ENCODE data around the gene KCNN4.
A peak's percentile ranks its signal among the peaks of the same experiment; 100 is the strongest.

The KCNN4 gene

DNA sequence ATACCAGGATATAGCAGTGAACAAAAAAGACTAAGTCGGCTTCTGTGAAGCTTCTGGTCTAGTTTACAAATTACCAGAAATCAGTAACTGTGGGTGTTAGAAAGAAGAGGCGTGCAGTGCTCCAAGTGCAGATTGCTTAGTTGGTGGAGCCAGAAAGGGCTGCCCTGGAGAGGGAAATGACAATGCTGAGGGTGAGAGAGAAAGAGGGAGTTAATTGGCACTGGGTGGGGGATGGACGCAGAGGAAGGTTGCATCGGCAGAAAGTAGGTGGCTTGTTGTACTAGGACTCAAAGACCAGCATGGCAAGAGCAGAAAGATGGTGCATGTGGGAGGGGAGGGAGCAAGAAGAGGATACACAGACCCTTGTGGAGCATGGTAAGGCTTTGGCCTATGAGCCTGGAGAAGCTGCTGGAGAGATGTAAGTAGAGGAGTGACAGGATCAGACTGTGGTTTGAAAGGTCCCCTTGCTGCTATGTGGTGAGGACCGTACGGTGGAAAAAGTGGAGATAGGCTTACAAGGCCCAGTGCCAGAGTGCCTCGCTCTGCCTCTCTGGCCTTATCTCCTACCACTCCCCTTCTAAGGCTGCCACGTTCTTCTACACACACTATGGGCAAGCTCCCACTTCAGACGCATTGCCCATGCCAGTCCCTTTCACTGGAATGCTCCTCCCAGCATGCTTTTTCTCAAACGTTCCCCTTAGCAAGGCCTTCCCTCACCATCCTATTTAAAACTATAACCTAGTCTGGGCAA, 39.5 kb downstream of the KCNN4 start:
- DNase-seq, result no peak
- H2BK120ac ChIP-seq (ENCODE audit: low read depth, low read length), result no peak overlapping the region

DNA sequence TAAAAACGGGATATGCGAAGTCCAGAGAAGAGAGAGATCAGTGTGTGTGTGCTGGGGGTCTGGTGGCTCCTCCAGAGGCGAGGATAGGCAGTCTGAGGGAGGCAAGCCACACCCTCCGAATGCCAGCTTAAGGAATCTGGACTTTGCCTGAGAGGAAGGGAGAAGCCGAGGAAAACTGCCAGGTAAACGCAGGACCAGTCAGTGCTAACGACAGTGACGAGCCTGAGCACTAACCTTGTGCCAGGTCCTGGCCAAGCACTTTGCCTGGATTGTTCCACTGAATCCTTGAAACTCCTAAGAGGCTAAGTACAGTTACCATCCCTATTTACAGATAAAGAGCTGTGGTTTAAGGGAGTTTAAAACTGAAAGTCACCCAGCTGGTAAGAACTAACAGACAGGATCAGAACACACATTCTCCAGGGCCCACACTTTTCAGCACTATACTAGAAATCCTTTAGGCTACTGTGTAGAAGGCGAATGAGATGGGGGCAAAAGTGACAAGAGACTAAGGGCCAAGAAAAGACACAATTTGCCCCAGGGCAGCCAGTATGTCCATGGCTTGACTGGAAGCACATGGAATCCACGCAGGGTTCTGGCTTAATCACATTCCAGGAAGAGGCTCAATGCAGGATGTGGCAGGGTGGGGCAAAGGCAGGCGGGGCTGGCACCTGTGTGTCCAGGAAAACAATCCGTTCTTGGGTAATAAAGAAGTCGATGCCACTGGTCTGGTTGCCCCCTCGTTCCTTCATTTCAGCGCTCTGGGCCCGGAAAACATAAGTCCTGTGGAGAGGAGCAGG, 41.1 kb downstream of the KCNN4 start:
- Histone ChIP-seq H3K27ac (ENCODE audit: low read depth, low read length) (no peak overlapping the region), H3K4me2 (ENCODE audit: low read length) (no peak overlapping the region), H3K18ac (ENCODE audit: low read length) (no peak overlapping the region), H3K36me3 (ENCODE audit: control insufficient read depth, insufficient read depth, low read length) (peaks cover 6% of the 10 kb centered on the region), H3K9ac (ENCODE audit: low read length) (no peak overlapping the region), H2AK5ac (ENCODE audit: low read length) (no peak overlapping the region), H4K8ac (ENCODE audit: low read depth, low read length) (no peak overlapping the region), H2BK5ac (ENCODE audit: low read length) (no peak overlapping the region), H3K79me1 (ENCODE audit: low read length) (no peaks in the 10 kb centered on the region), H3K4ac (ENCODE audit: low read depth, low read length) (no peak overlapping the region), H3K23ac (ENCODE audit: low read length) (no peak overlapping the region), H4K5ac (ENCODE audit: low read length) (no peak overlapping the region), H3K4me3 (ENCODE audit: low read length) (no peak overlapping the region), H3K4me1 (ENCODE audit: control insufficient read depth, low read depth, low read length) (no peaks in the 10 kb centered on the region), H3K56ac (ENCODE audit: low read length) (no peak overlapping the region), H3K79me2 (ENCODE audit: control insufficient read depth, insufficient read depth, low read length) (no peaks in the 10 kb centered on the region), H2BK15ac (replicated peaks; ENCODE audit: low read depth) (no peak overlapping the region), H2BK120ac (ENCODE audit: low read depth, low read length) (no peak overlapping the region), H3K27me3 (ENCODE audit: insufficient read depth, low read length, poor library complexity) (no peaks in the 10 kb centered on the region)
- no CpG with 5 or more reads among the region's 16 CpGs for WGBS (ENCODE audit: extremely low coverage, insufficient coverage, low lambda C conversion rate)
- no peak for DNase-seq

More for the DNA sequence above, 39.5 kb downstream of the KCNN4 start:
- H4K8ac ChIP-seq (ENCODE audit: low read depth, low read length), result no peak overlapping the region
- H3K18ac ChIP-seq (ENCODE audit: low read length), result no peak overlapping the region
- no peak overlapping the region for H2AK5ac ChIP-seq (ENCODE audit: low read length)
- no peak overlapping the region for H3K4me3 ChIP-seq (ENCODE audit: low read length)
- H2BK5ac ChIP-seq (ENCODE audit: low read length), result no peak overlapping the region
- H3K36me3 ChIP-seq (ENCODE audit: control insufficient read depth, insufficient read depth, low read length), result peaks cover 6% of the 10 kb centered on the region
- H4K5ac ChIP-seq (ENCODE audit: low read length), result no peak overlapping the region
- no peak overlapping the region for H2BK15ac ChIP-seq (replicated peaks; ENCODE audit: low read depth)
- H3K9ac ChIP-seq (ENCODE audit: low read length), result no peak overlapping the region
- no peaks in the 10 kb centered on the region for H3K79me2 ChIP-seq (ENCODE audit: control insufficient read depth, insufficient read depth, low read length)
- no peak overlapping the region for H3K4ac ChIP-seq (ENCODE audit: low read depth, low read length)
- no peak overlapping the region for H3K56ac ChIP-seq (ENCODE audit: low read length)
- no peaks in the 10 kb centered on the region for H3K79me1 ChIP-seq (ENCODE audit: low read length)
- no peaks in the 10 kb centered on the region for H3K4me1 ChIP-seq (ENCODE audit: control insufficient read depth, low read depth, low read length)
- no peak overlapping the region for H3K23ac ChIP-seq (ENCODE audit: low read length)
- WGBS (ENCODE audit: extremely low coverage, insufficient coverage, low lambda C conversion rate), result no CpG with 5 or more reads among the region's 10 CpGs
- H3K27me3 ChIP-seq (ENCODE audit: insufficient read depth, low read length, poor library complexity), result no peaks in the 10 kb centered on the region
- no peak overlapping the region for H3K4me2 ChIP-seq (ENCODE audit: low read length)
- no peak overlapping the region for H3K27ac ChIP-seq (ENCODE audit: low read depth, low read length)

- Histone ChIP-seq H3K36me3 (ENCODE audit: control insufficient read depth, insufficient read depth, low read length) (peaks cover 6% of the 10 kb centered on the region), H2BK5ac (ENCODE audit: low read length) (no peak overlapping the region), H3K9ac (ENCODE audit: low read length) (no peak overlapping the region), H3K4me2 (ENCODE audit: low read length) (no peak overlapping the region), H3K79me2 (ENCODE audit: control insufficient read depth, insufficient read depth, low read length) (no peaks in the 10 kb centered on the region), H4K8ac (ENCODE audit: low read depth, low read length) (no peak overlapping the region), H3K79me1 (ENCODE audit: low read length) (no peaks in the 10 kb centered on the region), H2BK120ac (ENCODE audit: low read depth, low read length) (no peak overlapping the region), H2BK15ac (replicated peaks; ENCODE audit: low read depth) (no peak overlapping the region), H3K4me1 (ENCODE audit: control insufficient read depth, low read depth, low read length) (no peaks in the 10 kb centered on the region), H3K27ac (ENCODE audit: low read depth, low read length) (no peak overlapping the region), H4K5ac (ENCODE audit: low read length) (no peak overlapping the region), H3K27me3 (ENCODE audit: insufficient read depth, low read length, poor library complexity) (no peaks in the 10 kb centered on the region), H3K18ac (ENCODE audit: low read length) (no peak overlapping the region), H3K56ac (ENCODE audit: low read length) (no peak overlapping the region), H3K4me3 (ENCODE audit: low read length) (no peak overlapping the region), H3K23ac (ENCODE audit: low read length) (no peak overlapping the region), H2AK5ac (ENCODE audit: low read length) (no peak overlapping the region), H3K4ac (ENCODE audit: low read depth, low read length) (no peak overlapping the region)
- no CpG with 5 or more reads among the region's 5 CpGs for WGBS (ENCODE audit: extremely low coverage, insufficient coverage, low lambda C conversion rate)
- DNase-seq, result peak; percentile 46
Measured at GRCh38 chr19:43738780-43739211, 42.0 kb downstream of the KCNN4 start.

GRCh38 chr19:43735957-43736356, 44.8 kb downstream of the KCNN4 start:
- Histone ChIP-seq H3K23ac (ENCODE audit: low read length) (no peak overlapping the region), H2BK15ac (replicated peaks; ENCODE audit: low read depth) (no peak overlapping the region), H3K18ac (ENCODE audit: low read length) (no peak overlapping the region), H2BK5ac (ENCODE audit: low read length) (no peak overlapping the region), H3K4ac (ENCODE audit: low read depth, low read length) (no peak overlapping the region), H3K4me2 (ENCODE audit: low read length) (no peak overlapping the region), H3K4me1 (ENCODE audit: control insufficient read depth, low read depth, low read length) (no peaks in the 10 kb centered on the region), H2BK120ac (ENCODE audit: low read depth, low read length) (no peak overlapping the region), H3K79me1 (ENCODE audit: low read length) (no peaks in the 10 kb centered on the region), H3K56ac (ENCODE audit: low read length) (no peak overlapping the region), H3K27me3 (ENCODE audit: insufficient read depth, low read length, poor library complexity) (no peaks in the 10 kb centered on the region), H4K5ac (ENCODE audit: low read length) (no peak overlapping the region), H3K79me2 (ENCODE audit: control insufficient read depth, insufficient read depth, low read length) (no peaks in the 10 kb centered on the region), H3K9ac (ENCODE audit: low read length) (no peak overlapping the region), H4K8ac (ENCODE audit: low read depth, low read length) (no peak overlapping the region), H3K4me3 (ENCODE audit: low read length) (no peak overlapping the region), H3K27ac (ENCODE audit: low read depth, low read length) (no peak overlapping the region), H2AK5ac (ENCODE audit: low read length) (no peak overlapping the region), H3K36me3 (ENCODE audit: control insufficient read depth, insufficient read depth, low read length) (peaks cover 9% of the 10 kb centered on the region)
- peak; percentile 69 for DNase-seq

GRCh38 chr19:43735013-43735412, 45.8 kb downstream of the KCNN4 start:
- Histone ChIP-seq H3K4ac (ENCODE audit: low read depth, low read length) (no peak overlapping the region), H2BK15ac (replicated peaks; ENCODE audit: low read depth) (no peak overlapping the region), H3K56ac (ENCODE audit: low read length) (no peak overlapping the region), H4K8ac (ENCODE audit: low read depth, low read length) (no peak overlapping the region), H3K4me2 (ENCODE audit: low read length) (no peak overlapping the region), H3K79me2 (ENCODE audit: control insufficient read depth, insufficient read depth, low read length) (no peaks in the 10 kb centered on the region), H3K27me3 (ENCODE audit: insufficient read depth, low read length, poor library complexity) (no peaks in the 10 kb centered on the region), H2AK5ac (ENCODE audit: low read length) (no peak overlapping the region), H2BK120ac (ENCODE audit: low read depth, low read length) (no peak overlapping the region), H3K4me1 (ENCODE audit: control insufficient read depth, low read depth, low read length) (no peaks in the 10 kb centered on the region), H3K27ac (ENCODE audit: low read depth, low read length) (no peak overlapping the region), H3K79me1 (ENCODE audit: low read length) (no peaks in the 10 kb centered on the region), H2BK5ac (ENCODE audit: low read length) (no peak overlapping the region), H4K5ac (ENCODE audit: low read length) (no peak overlapping the region), H3K4me3 (ENCODE audit: low read length) (no peak overlapping the region), H3K9ac (ENCODE audit: low read length) (no peak overlapping the region), H3K23ac (ENCODE audit: low read length) (no peak overlapping the region), H3K18ac (ENCODE audit: low read length) (no peak overlapping the region), H3K36me3 (ENCODE audit: control insufficient read depth, insufficient read depth, low read length) (peaks cover 9% of the 10 kb centered on the region)
- no CpG with 5 or more reads among the region's 6 CpGs for WGBS (ENCODE audit: extremely low coverage, insufficient coverage, low lambda C conversion rate)
- no peak for DNase-seq

Data from mesendoderm (in vitro differentiated cells).